GM23338 (cell line): ENCODE measurements around the gene SPHK1.

Experiments used
- CTCF ChIP-seq, 2 experiments: fragments of 200-600 bp in 1 of 2; sonication (generic) in 1 of 2; conservative IDR thresholded peaks; 2 replicates each; pipeline versions ENCODE4 v1.5.1 to v1.6.1; 2016 to 2017; ENCODE audit warnings: antibody characterized with exemption in 2 of 2, low read depth in 2 of 2, mild to moderate bottlenecking in 2 of 2, moderate library complexity in 1 of 2
- JUNB ChIP-seq: IDR thresholded peaks from one replicate; pipeline ENCODE4 v1.6.1; 2016; ENCODE audit warnings: antibody characterized with exemption; ENCODE audit not compliant: unreplicated experiment
- POLR2AphosphoS5 ChIP-seq: IDR thresholded peaks from 2 replicates; pipeline ENCODE4 v1.6.1; 2016; ENCODE audit warnings: antibody characterized with exemption, low read depth

- TF ChIP-seq CTCF (conservative IDR thresholded peaks at IDR 0.05; ENCODE audit: low read depth in 2 of 2), result no peak
- no peak for TF ChIP-seq POLR2AphosphoS5
- no peak for TF ChIP-seq JUNB
These were observed 31.4 kb downstream of the SPHK1 start for GRCh38 chr17:76415786-76416185.
